ENCODE data around the gene DHODH.

DNA sequence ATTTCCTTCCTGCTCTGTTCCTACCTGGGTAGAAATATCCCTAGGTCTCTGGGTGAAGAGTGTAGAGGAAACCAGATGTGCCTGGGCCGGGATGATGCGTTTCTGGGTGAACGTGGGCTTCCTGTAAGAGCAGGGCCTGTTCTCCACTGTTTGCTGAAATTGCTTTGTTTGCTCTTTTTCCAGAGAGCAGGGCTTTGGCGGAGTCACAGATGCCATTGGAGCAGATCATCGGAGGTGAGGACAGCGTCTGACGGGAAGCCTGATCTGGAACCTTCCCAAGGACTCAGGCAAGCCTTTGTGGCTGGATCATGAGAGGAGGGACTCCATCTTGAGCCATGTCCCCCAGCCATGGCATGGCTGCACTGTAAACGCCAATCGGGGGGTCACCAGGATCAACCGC, 15.4 kb downstream of the DHODH start:
- TF ChIP-seq POLR2A (IDR thresholded peaks at IDR 0.05; ENCODE audit: low read length): no peak
- TF ChIP-seq GATA1 (IDR thresholded peaks at IDR 0.05; ENCODE audit: low read depth, low read length): no peak

Measured in erythroblast (primary cell).